Right lobe of liver (tissue), 4 donors: Measurements from ENCODE around the gene MAVS.

Source experiments
- POLR2A ChIP-seq: fragments of 450-650 bp; IDR thresholded peaks from one replicate; pipeline ENCODE4 v1.6.1; 2017; ENCODE audit warnings: antibody characterized with exemption, mild to moderate bottlenecking
- TF ChIP-seq, protein P1 (sequence below), 4 donors: fragments of 200-600 bp in 3 of 4; fragments of 450-650 bp in 1 of 4; IDR thresholded peaks; one replicate each; pipeline versions ENCODE4 v1.5.1 to v1.8.0; 2016 to 2022; ENCODE audit warnings: antibody characterized with exemption in 4 of 4, mild to moderate bottlenecking in 2 of 4
- donor health status: DM: no; HTN: no; CAD: no.
- donor health status: DM: no; HTN: no; CAD: no.
- donor health status: DM: no; HTN: yes; CAD: no.

GRCh38 chr20:3875378-3875974 is 28.8 kb downstream of the MAVS start:
- TF ChIP-seq, protein P1, sequence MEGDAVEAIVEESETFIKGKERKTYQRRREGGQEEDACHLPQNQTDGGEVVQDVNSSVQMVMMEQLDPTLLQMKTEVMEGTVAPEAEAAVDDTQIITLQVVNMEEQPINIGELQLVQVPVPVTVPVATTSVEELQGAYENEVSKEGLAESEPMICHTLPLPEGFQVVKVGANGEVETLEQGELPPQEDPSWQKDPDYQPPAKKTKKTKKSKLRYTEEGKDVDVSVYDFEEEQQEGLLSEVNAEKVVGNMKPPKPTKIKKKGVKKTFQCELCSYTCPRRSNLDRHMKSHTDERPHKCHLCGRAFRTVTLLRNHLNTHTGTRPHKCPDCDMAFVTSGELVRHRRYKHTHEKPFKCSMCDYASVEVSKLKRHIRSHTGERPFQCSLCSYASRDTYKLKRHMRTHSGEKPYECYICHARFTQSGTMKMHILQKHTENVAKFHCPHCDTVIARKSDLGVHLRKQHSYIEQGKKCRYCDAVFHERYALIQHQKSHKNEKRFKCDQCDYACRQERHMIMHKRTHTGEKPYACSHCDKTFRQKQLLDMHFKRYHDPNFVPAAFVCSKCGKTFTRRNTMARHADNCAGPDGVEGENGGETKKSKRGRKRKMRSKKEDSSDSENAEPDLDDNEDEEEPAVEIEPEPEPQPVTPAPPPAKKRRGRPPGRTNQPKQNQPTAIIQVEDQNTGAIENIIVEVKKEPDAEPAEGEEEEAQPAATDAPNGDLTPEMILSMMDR (IDR thresholded peaks at IDR 0.05): no peak
- no peak for TF ChIP-seq POLR2A
